Activated T-cell treated with anti-CD3 and anti-CD28 coated beads, Interleukin-2, amount 50 U/mL, for 24 hours (primary cell): ENCODE measurements around the gene C11orf98.
"Not testable (repeated sequence)": the region's sequence is repeated elsewhere in the genome, so short reads cannot be mapped to it uniquely, and the experiment has no call there.

ENCODE experiments used
- DNase-seq: peaks from one replicate; pipeline ENCODE4 v3.0.0-alpha.2; 2020
- H3K27ac Mint-ChIP-seq: 2 replicates; pipeline ENCODE4 v1.8.0; 2020; ENCODE audit warnings: mild to moderate bottlenecking, mixed read lengths
- H3K27me3 Mint-ChIP-seq: 2 replicates; pipeline ENCODE4 v1.8.0; 2020; ENCODE audit warnings: mixed read lengths
- H3K36me3 Mint-ChIP-seq: 2 replicates; pipeline ENCODE4 v1.8.0; 2020; ENCODE audit warnings: low read depth, mixed read lengths
- H3K4me1 Mint-ChIP-seq: 2 replicates; pipeline ENCODE4 v1.8.0; 2020; ENCODE audit warnings: low read depth, mixed read lengths
- H3K4me3 Mint-ChIP-seq: 2 replicates; pipeline ENCODE4 v1.8.0; 2020; ENCODE audit warnings: mild to moderate bottlenecking, moderate library complexity, mixed read lengths
- H3K9me3 Mint-ChIP-seq: 2 replicates; pipeline ENCODE4 v1.8.0; 2020; ENCODE audit warnings: mixed read lengths

Gene C11orf98

GRCh38 chr11:62665075-62665598 is at the start of gene C11orf98, which contains the start of gene CSKMT:
Gene C11orf98, minus strand, starts transcription at chr11:62665210. Its CDS starts 41 bp downstream, at chr11:62665169.
Gene CSKMT, plus strand, starts transcription at chr11:62665312. Its CDS starts 568 bp downstream, at chr11:62665880.
- H3K4me3 Mint-ChIP-seq = peak within 1 kb of the TSS; percentile 98
- H3K9me3 Mint-ChIP-seq = no peaks in the 10 kb centered on the region
- peaks cover 43% of the 10 kb centered on the region for H3K4me1 Mint-ChIP-seq
- no peaks in the 10 kb centered on the region for H3K27me3 Mint-ChIP-seq
- peaks cover 91% of the 10 kb centered on the region for H3K36me3 Mint-ChIP-seq
- peak within 1 kb of the TSS; percentile 97 for H3K27ac Mint-ChIP-seq
- DNase-seq = peak; percentile 99

DNA sequence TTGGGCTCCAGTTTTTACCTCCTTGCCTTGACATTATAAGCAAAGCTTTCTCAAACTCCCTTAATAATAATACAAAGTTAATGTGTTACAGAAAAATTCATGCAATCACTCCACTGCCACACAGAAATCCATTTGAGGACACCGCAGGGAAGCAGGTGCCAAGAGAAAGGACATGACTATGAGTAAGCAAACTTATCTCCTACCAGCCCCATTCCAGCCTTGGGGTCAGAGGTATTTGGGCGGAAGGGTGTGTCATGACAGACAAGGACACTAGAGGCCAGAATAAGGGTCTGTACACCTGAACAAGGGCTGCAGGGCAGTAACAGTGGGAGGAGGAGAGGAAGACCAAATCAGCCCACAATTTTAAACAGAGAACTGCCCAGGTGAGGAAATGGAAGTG is 48.3 kb upstream of the C11orf98 start:
- Mint-ChIP-seq H3K36me3 (peaks cover 95% of the 10 kb centered on the region), H3K27me3 (no peaks in the 10 kb centered on the region), H3K4me1 (peaks cover 65% of the 10 kb centered on the region), H3K4me3 (peak overlapping the region; percentile 36), H3K9me3 (no peaks in the 10 kb centered on the region), H3K27ac (peak overlapping the region; percentile 78)
- DNase-seq = no peak

GRCh38 chr11:62712861-62713260 is 47.9 kb upstream of the C11orf98 start:
- H3K36me3 Mint-ChIP-seq = peaks cover 95% of the 10 kb centered on the region
- peak overlapping the region; percentile 78 for H3K27ac Mint-ChIP-seq
- H3K4me3 Mint-ChIP-seq = peak overlapping the region; percentile 9
- H3K9me3 Mint-ChIP-seq = no peaks in the 10 kb centered on the region
- H3K27me3 Mint-ChIP-seq = no peaks in the 10 kb centered on the region
- peaks cover 66% of the 10 kb centered on the region for H3K4me1 Mint-ChIP-seq
- no peak for DNase-seq

- peaks cover 94% of the 10 kb centered on the region for H3K36me3 Mint-ChIP-seq
- peaks cover 70% of the 10 kb centered on the region for H3K4me1 Mint-ChIP-seq
- H3K4me3 Mint-ChIP-seq = no peak overlapping the region
- no peak for DNase-seq
- H3K9me3 Mint-ChIP-seq = no peaks in the 10 kb centered on the region
- peak overlapping the region; percentile 78 for H3K27ac Mint-ChIP-seq
- H3K27me3 Mint-ChIP-seq = no peaks in the 10 kb centered on the region
These were observed 47.3 kb upstream of the C11orf98 start for GRCh38 chr11:62712276-62712812.

- no peak for DNase-seq
- Mint-ChIP-seq H3K36me3 (peaks cover 92% of the 10 kb centered on the region), H3K4me3 (peak overlapping the region; percentile 82), H3K27ac (peak overlapping the region; percentile 98), H3K27me3 (no peaks in the 10 kb centered on the region), H3K9me3 (no peaks in the 10 kb centered on the region), H3K4me1 (peaks cover 83% of the 10 kb centered on the region)
These were observed 45.0 kb upstream of the C11orf98 start for GRCh38 chr11:62710001-62710345.

DNA sequence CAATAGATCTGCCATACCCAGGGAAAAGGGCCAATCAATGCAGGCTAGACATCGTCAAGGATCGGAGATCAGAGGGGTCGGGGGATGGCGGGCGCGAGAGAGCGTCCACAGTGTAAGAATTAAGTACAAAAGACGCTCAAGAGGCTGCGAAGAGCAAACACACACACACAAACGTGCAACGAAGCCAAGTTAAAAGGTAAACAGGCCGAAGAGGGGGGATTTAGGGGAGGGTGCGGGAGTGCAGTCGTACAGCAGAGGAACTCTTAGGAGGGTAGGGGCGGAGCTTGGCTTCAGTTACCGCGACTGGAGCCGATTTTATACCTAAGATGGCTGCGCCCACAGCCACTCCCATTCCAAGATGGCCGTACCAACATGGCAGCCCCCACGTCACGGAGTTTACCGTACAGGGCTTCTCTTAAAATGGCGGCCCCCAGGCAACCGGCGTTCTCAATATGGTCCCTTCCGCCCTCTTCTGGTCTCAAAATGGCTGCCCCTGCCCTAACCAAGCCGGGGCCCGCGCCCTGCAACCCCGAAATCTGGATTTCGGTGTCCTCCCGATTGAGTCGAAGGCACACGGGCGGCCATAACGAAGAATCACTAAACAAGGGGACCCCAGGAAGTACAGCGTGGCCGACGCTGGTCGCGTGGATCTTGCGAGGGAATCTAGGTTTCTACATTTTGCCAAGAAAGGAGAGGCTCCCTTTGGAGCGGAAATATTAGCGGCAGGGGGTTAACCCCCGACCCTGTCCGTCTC is 44.4 kb upstream of the C11orf98 start:
- peak; percentile 93 for DNase-seq
- H3K4me3 Mint-ChIP-seq = peak overlapping the region; percentile 82
- H3K9me3 Mint-ChIP-seq = no peaks in the 10 kb centered on the region
- peak overlapping the region; percentile 98 for H3K27ac Mint-ChIP-seq
- H3K4me1 Mint-ChIP-seq = peaks cover 79% of the 10 kb centered on the region
- no peaks in the 10 kb centered on the region for H3K27me3 Mint-ChIP-seq
- H3K36me3 Mint-ChIP-seq = peaks cover 91% of the 10 kb centered on the region

- Mint-ChIP-seq H3K36me3 (peaks cover 86% of the 10 kb centered on the region), H3K4me3 (peak overlapping the region; percentile 82), H3K4me1 (peaks cover 73% of the 10 kb centered on the region), H3K9me3 (no peaks in the 10 kb centered on the region), H3K27ac (peak overlapping the region; percentile 98), H3K27me3 (no peaks in the 10 kb centered on the region)
- DNase-seq = peak; percentile 67
These were observed 43.8 kb upstream of the C11orf98 start for GRCh38 chr11:62708793-62709192.

- no peak for DNase-seq
- H3K9me3 Mint-ChIP-seq = no peaks in the 10 kb centered on the region
- H3K36me3 Mint-ChIP-seq = peaks cover 85% of the 10 kb centered on the region
- peak overlapping the region; percentile 98 for H3K27ac Mint-ChIP-seq
- H3K4me3 Mint-ChIP-seq = peak overlapping the region; percentile 82
- peaks cover 69% of the 10 kb centered on the region for H3K4me1 Mint-ChIP-seq
- H3K27me3 Mint-ChIP-seq = no peaks in the 10 kb centered on the region
These were observed 43.4 kb upstream of the C11orf98 start for GRCh38 chr11:62708392-62708791.

GRCh38 chr11:62707277-62707861 is 42.4 kb upstream of the C11orf98 start, which contains the start of the genes BSCL2 and GNG3:
Gene BSCL2, minus strand, starts transcription at chr11:62707424. Its CDS starts 229 bp downstream, at chr11:62707195.
Gene GNG3, plus strand, starts transcription at chr11:62707676. Its CDS starts 620 bp downstream, at chr11:62708296.
- H3K4me1 Mint-ChIP-seq = peaks cover 61% of the 10 kb centered on the region
- no peaks in the 10 kb centered on the region for H3K27me3 Mint-ChIP-seq
- peak within 1 kb of the TSS; percentile 98 for H3K27ac Mint-ChIP-seq
- peaks cover 78% of the 10 kb centered on the region for H3K36me3 Mint-ChIP-seq
- no peak for DNase-seq
- H3K9me3 Mint-ChIP-seq = no peaks in the 10 kb centered on the region
- peak within 1 kb of the TSS; percentile 82 for H3K4me3 Mint-ChIP-seq

GRCh38 chr11:62706850-62707247 is 41.8 kb upstream of the C11orf98 start:
- no peaks in the 10 kb centered on the region for H3K9me3 Mint-ChIP-seq
- H3K4me1 Mint-ChIP-seq = peaks cover 61% of the 10 kb centered on the region
- peak overlapping the region; percentile 66 for H3K4me3 Mint-ChIP-seq
- no peak for DNase-seq
- no peaks in the 10 kb centered on the region for H3K27me3 Mint-ChIP-seq
- peaks cover 79% of the 10 kb centered on the region for H3K36me3 Mint-ChIP-seq
- H3K27ac Mint-ChIP-seq = peak overlapping the region; percentile 81

DNA sequence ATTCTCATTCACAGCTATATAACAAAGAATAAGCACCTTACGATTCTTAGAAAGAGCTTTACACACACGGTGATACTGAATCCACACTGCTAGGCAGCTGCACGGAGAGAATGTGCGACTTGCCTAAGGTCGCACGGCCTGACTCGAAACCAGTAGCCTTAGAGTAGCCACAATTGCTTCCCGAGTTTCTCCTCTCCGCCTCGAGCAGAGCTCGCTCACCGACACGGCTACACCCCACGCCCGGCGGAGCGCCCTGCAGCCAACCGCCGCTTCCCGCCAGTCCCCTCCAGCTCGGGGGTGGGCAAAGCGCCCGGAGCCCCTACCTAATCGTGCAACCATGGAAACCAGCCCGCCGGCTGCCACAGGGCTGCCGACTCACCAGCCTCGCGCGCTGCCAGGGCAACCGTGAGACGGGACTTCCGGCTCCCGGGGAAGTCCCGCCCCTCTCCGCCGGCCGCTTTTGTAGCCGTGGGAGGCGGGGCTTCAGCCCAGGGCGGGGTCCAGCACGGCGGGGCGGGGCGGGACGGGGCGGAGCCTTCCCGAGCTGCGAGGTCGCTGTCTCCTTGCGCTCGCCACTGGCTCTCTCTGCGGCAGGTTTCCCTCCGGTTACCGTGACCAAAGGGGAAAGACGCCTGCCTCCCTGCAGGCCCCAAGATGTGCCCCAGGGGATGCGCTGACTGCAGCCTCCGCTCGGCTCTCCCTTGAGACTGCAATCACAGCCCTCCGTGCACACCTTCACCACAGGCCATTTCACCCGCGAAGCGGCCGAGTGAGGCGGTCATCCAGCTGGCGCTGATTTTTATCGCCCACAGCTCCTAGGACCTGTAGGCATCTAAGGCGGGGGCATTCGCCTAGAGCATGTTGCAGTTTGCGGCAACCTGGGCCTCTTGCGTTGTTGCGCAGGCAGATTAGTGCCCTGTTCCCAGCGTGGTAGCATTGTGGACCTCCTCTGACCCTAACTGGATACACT is 41.2 kb upstream of the C11orf98 start:
- Mint-ChIP-seq H3K36me3 (peaks cover 79% of the 10 kb centered on the region), H3K4me1 (peaks cover 61% of the 10 kb centered on the region), H3K4me3 (peak overlapping the region; percentile 89), H3K27ac (peak overlapping the region; percentile 91), H3K9me3 (no peaks in the 10 kb centered on the region), H3K27me3 (no peaks in the 10 kb centered on the region)
- DNase-seq = peak; percentile 96

- no peak for DNase-seq
- Mint-ChIP-seq H3K4me1 (peaks cover 56% of the 10 kb centered on the region), H3K27me3 (no peaks in the 10 kb centered on the region), H3K36me3 (peaks cover 78% of the 10 kb centered on the region), H3K27ac (peak overlapping the region; percentile 91), H3K9me3 (no peaks in the 10 kb centered on the region), H3K4me3 (peak overlapping the region; percentile 89)
These were observed 40.4 kb upstream of the C11orf98 start for GRCh38 chr11:62705413-62705812.

DNA sequence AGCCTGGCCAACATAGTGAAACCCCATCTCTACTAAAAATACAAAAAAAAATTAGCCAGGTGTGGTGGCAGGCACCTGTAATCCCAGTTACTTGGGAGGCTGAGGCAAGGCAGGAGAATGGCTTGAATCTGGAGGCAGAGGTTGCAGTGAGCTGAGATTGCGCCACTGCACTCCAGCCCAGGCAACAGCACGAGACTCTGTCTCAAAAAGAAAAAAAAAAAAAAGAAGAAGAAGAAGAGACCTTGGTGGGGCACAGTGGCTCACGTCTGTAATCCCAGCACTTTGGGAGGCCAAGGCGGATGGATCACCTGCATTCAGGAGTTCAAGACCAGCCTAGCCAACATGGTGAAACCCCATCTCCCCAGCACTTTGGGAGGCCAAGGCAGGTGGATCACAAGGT is 38.9 kb upstream of the C11orf98 start:
- H3K27ac Mint-ChIP-seq, H3K27me3 Mint-ChIP-seq, H3K4me3 Mint-ChIP-seq, DNase-seq, H3K9me3 Mint-ChIP-seq: not testable (repeated sequence)
- Mint-ChIP-seq H3K4me1 (peaks cover 43% of the 10 kb centered on the region), H3K36me3 (peaks cover 69% of the 10 kb centered on the region)

- Mint-ChIP-seq H3K4me1 (peaks cover 27% of the 10 kb centered on the region), H3K27ac (peak overlapping the region; percentile 27), H3K4me3 (no peak overlapping the region), H3K27me3 (no peaks in the 10 kb centered on the region), H3K9me3 (no peaks in the 10 kb centered on the region), H3K36me3 (peaks cover 58% of the 10 kb centered on the region)
- DNase-seq = no peak
These were observed 37.2 kb upstream of the C11orf98 start for GRCh38 chr11:62702246-62702645.
